OCI-LY1 (cell line): Measurements from ENCODE around the gene MKI67.

ENCODE experiments used
- CTCF ChIP-seq: fragments of 200-600 bp; sonication (generic), shearing (Covaris generic); IDR thresholded peaks from 2 replicates; pipeline ENCODE4 v1.5.1; 2017; ENCODE audit warnings: mild to moderate bottlenecking, antibody characterized with exemption, low read length, moderate library complexity, mixed read lengths
- EZH2 ChIP-seq: fragments of 200-600 bp; sonication (generic), shearing (Covaris generic); IDR thresholded peaks from 2 replicates; pipeline ENCODE4 v1.8.0; 2017; ENCODE audit warnings: borderline replicate concordance, mixed run types, mild to moderate bottlenecking, antibody characterized with exemption, low read length, moderate library complexity, mixed read lengths

GRCh38 chr10:128102480-128103228 is 23.6 kb downstream of the MKI67 start:
- TF ChIP-seq CTCF (no peak), EZH2 (no peak)
